ENCODE data around the gene RALGPS1.

Gene RALGPS1

GRCh38 chr9:127267793-127268525 lies 353.4 kb downstream of the RALGPS1 start:
- 93% methylated on average over 5 of the region's 5 CpGs for WGBS (ENCODE audit: insufficient coverage)
- no peak overlapping the region for H3K4me3 ChIP-seq (ENCODE audit: control insufficient read depth in 1 of 7, extremely low read depth in 1 of 7, insufficient read depth in 4 of 7, low read depth in 2 of 7, low read length in 6 of 7)
- ChIA-PET CTCF (no interaction called here), POLR2A (no interaction called here)
- no peaks in the 10 kb centered on the region for H3K4me1 ChIP-seq (ENCODE audit: control extremely low read depth in 1 of 4, control insufficient read depth in 4 of 4, insufficient read depth in 4 of 4, low read length in 3 of 4)
- H3K9me3 ChIP-seq (ENCODE audit: control extremely low read depth in 1 of 5, control insufficient read depth in 4 of 5, insufficient read depth in 2 of 5, low read depth in 1 of 5, low read length in 4 of 5): no peaks in the 10 kb centered on the region
- no peaks in the 10 kb centered on the region for H3K36me3 ChIP-seq (ENCODE audit: control insufficient read depth in 4 of 4, insufficient read depth in 4 of 4, low read length in 3 of 4)
- no peak overlapping the region for H3K27ac ChIP-seq (ENCODE audit: insufficient read depth in 1 of 2, low read depth in 1 of 2, low read length in 2 of 2, poor library complexity in 1 of 2, severe bottlenecking in 2 of 2)
- H3K27me3 ChIP-seq (replicated peaks in 2 of 5; ENCODE audit: control insufficient read depth in 4 of 5, insufficient read depth in 5 of 5, low read length in 4 of 5): no peaks in the 10 kb centered on the region
- DNase-seq: no peak

- no peak overlapping the region for H3K27ac ChIP-seq (ENCODE audit: insufficient read depth in 1 of 2, low read depth in 1 of 2, low read length in 2 of 2, poor library complexity in 1 of 2, severe bottlenecking in 2 of 2)
- H3K9me3 ChIP-seq (ENCODE audit: control extremely low read depth in 1 of 5, control insufficient read depth in 4 of 5, insufficient read depth in 2 of 5, low read depth in 1 of 5, low read length in 4 of 5): no peaks in the 10 kb centered on the region
- H3K4me3 ChIP-seq (ENCODE audit: control insufficient read depth in 1 of 7, extremely low read depth in 1 of 7, insufficient read depth in 4 of 7, low read depth in 2 of 7, low read length in 6 of 7): no peak overlapping the region
- CTCF ChIA-PET: no interaction called here
- DNase-seq: no peak
- no peaks in the 10 kb centered on the region for H3K27me3 ChIP-seq (replicated peaks in 2 of 5; ENCODE audit: control insufficient read depth in 4 of 5, insufficient read depth in 5 of 5, low read length in 4 of 5)
- no CpG with 5 or more reads among the region's 1 CpG for WGBS (ENCODE audit: insufficient coverage)
- H3K4me1 ChIP-seq (ENCODE audit: control extremely low read depth in 1 of 4, control insufficient read depth in 4 of 4, insufficient read depth in 4 of 4, low read length in 3 of 4): no peaks in the 10 kb centered on the region
- POLR2A ChIA-PET: no interaction called here
- no peaks in the 10 kb centered on the region for H3K36me3 ChIP-seq (ENCODE audit: control insufficient read depth in 4 of 4, insufficient read depth in 4 of 4, low read length in 3 of 4)
Measured at GRCh38 chr9:127269449-127269848, 354.9 kb downstream of the RALGPS1 start.
